ENCODE measurements around the gene RNF187. TPM values are rescaled to one million over a fixed set of nuclear protein-coding genes. Genes with fewer than 3 reads are reported as not detected.

RNF187 gene
- total RNA-seq: 69.8 and 81.1 TPM in 2 replicates

DNA sequence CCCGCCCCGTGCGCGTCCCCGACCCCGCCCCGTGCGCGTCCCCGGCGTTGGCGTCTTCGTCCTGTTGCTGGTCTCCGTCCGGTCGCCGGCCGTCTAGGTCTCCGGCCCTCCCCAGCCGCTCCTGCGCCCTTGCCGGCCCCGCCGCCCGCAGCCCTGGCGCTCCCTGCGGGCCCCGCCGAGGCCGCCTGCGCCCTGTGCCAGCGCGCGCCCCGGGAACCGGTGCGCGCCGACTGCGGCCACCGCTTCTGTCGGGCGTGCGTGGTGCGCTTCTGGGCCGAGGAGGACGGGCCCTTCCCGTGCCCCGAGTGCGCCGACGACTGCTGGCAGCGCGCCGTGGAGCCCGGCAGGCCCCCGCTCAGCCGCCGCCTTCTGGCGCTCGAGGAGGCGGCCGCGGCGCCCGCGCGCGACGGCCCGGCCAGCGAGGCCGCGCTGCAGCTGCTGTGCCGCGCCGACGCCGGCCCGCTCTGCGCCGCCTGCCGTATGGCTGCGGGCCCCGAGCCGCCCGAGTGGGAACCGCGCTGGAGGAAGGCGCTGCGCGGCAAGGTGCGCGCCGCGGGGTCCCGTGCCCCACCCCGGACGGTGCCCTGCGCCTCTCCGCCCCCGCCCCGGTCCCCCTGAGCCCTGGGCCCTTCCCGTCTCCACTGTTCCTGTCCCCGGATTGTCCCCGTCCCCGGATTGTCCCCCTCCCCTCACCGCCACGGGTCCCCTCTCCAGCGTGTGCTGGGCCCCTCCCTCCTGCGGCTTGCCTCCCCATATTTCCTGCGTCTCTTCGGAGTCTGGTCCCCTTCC, at the start of gene RNF187:
TSS of gene RNF187 (plus strand) at position 47 of the 789 bp plus-strand sequence.

Other genes with a start within 250 kb of the RNF187 start
- 16.1 and 17.6 TPM in 2 replicates for gene TRIM11, start 80.5 kb upstream of the RNF187 start, total RNA-seq
- 0.12 and 0.13 TPM in 2 replicates for gene TRIM17, start 70.5 kb upstream of the RNF187 start, total RNA-seq
- 0.26 and 0.87 TPM in 2 replicates for gene RHOU, start 248.1 kb downstream of the RNF187 start, total RNA-seq

Measured in aortic smooth muscle cell (primary cell).